IPS DF 6.9 (cell line): ENCODE measurements around the gene MARCHF3.
"Not testable (repeated sequence)": the region's sequence is repeated elsewhere in the genome, so short reads cannot be mapped to it uniquely, and the experiment has no call there.

ENCODE experiments used
- DNase-seq: peaks from one replicate; pipeline ENCODE4 v3.0.0-alpha.2; 2013; ENCODE audit warnings: low read depth, low spot score
- H3K27ac ChIP-seq: one replicate; pipeline ENCODE4 v1.5.1; 2013; ENCODE audit warnings: low read length, control low read depth
- H3K27me3 ChIP-seq: 2 replicates; pipeline ENCODE4 v1.6.1; 2013; ENCODE audit warnings: mild to moderate bottlenecking, low read length; ENCODE audit not compliant: control insufficient read depth, insufficient read depth
- H3K36me3 ChIP-seq: 2 replicates; pipeline ENCODE4 v1.6.1; 2013; ENCODE audit warnings: low read length; ENCODE audit not compliant: control insufficient read depth, insufficient read depth
- H3K4me1 ChIP-seq: 2 replicates; pipeline ENCODE4 v1.6.1; 2013; ENCODE audit warnings: low read length; ENCODE audit not compliant: control insufficient read depth, insufficient read depth
- H3K4me3 ChIP-seq: 2 replicates; pipeline ENCODE4 v1.5.1; 2013; ENCODE audit warnings: mild to moderate bottlenecking, low read length
- H3K9me3 ChIP-seq: 2 replicates; pipeline ENCODE4 v1.6.1; 2013; ENCODE audit warnings: low read length, inconsistent platforms; ENCODE audit not compliant: control insufficient read depth, insufficient read depth
- WGBS: extraction: QIAGEN DNeasy Blood & Tissue Kit; methylation state at CpG from one replicate; pipeline ENCODE4 v1.1.7; 2013; ENCODE audit warnings: mixed read lengths, missing lambda C conversion rate; ENCODE audit not compliant: insufficient read length, insufficient coverage; 5-methylcytosine and 5-hydroxymethylcytosine counted together

Gene MARCHF3

GRCh38 chr5:126864042-126864688, 166.2 kb downstream of the MARCHF3 start:
- no peak overlapping the region for H3K4me3 ChIP-seq
- H3K36me3 ChIP-seq = no peaks in the 10 kb centered on the region
- H3K9me3 ChIP-seq = no peaks in the 10 kb centered on the region
- no CpG with 5 or more reads among the region's 22 CpGs for WGBS
- H3K27ac ChIP-seq = no peak overlapping the region
- H3K4me1 ChIP-seq = no peaks in the 10 kb centered on the region
- H3K27me3 ChIP-seq = no peaks in the 10 kb centered on the region
- no peak for DNase-seq

DNA sequence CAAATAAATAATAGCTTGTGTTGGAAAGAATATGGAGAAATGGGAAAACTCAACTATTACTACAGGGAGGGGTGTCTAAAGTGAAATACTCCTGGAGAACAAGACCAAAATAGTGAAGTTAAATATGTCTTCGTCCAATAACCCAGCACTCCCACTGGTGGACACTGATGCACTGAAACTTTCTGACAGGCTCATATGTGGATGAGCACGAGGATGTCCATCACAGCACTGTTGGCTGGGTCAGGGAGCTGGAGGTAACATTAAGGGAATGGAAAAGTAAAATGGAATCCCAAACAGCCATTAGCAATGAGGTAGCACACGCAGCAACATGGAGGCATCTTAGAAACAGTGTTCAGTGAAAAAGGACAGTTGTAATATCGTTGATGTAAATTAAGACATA, 167.0 kb downstream of the MARCHF3 start:
- no peak for DNase-seq
- Histone ChIP-seq H3K27me3 (no peaks in the 10 kb centered on the region), H3K4me1 (no peaks in the 10 kb centered on the region), H3K36me3 (no peaks in the 10 kb centered on the region), H3K9me3 (no peaks in the 10 kb centered on the region), H3K27ac (no peak overlapping the region), H3K4me3 (no peak overlapping the region)
- no CpG with 5 or more reads among the region's 4 CpGs for WGBS

DNA sequence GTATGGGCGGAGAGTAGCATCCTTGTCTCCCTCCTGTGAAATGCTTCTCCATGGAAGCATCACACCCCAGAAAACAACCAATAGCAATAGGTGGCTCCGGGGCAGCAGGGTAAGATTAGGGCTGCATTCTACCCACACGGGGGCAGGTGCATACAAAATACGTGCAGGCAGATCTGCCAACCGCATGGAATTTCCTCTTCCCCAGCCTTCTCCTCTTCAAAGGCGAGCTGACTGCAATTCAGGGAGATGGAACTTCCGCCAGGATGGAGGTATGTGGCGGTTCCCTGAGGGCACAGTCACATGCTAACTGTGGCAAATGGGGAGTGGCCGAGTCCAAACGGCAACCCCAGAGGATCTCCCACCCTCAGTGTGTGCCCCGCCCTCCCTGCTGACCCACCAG, 171.9 kb downstream of the MARCHF3 start:
- no CpG with 5 or more reads among the region's 11 CpGs for WGBS
- DNase-seq = peak; percentile 41

DNA sequence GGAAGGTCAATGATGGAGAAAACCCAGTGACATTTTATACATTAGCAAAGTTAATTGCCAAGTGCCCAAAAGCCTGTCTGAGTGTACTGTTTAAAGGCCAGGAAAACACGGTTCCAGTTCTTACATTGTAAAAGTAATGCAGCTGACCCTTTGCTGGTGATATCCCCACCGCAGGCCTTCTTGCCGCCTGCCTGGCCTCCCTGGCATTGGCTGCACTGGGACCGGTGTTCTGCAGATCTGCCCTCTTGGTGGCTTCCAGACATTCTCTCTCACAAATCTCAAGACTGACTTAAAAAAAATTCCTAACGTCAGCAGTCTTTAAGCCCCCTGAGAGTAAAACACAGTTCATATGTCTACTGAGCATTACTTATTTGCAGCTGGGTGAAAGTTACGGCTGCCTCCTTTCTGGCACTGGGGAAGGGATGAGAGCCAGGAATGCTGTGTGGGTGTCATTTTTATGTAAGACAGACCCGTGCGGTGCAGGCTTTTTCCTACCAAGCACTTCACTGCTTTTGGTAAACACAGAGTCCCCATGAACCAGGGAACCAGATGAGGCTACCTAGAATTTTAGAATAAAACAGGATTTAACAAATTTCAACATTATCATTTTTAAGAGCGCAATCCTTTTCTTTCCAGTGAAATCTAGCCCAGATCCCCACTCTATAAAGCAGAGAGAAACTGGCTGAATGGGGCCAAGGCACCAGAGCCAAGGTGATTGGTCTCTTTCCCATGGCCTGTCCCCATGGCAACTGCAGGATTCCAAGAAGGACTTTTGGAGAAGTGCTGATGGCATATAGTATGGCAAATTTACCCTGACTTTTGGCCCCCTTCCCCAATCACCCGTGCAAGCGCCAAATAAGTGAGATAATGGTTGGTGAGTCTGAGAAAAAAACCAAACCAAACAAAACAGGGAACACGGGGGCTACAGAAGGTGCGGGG, 172.6 kb downstream of the MARCHF3 start:
- DNase-seq = no peak
- no peaks in the 10 kb centered on the region for H3K27me3 ChIP-seq
- no peak overlapping the region for H3K4me3 ChIP-seq
- no peaks in the 10 kb centered on the region for H3K9me3 ChIP-seq
- peaks cover 4% of the 10 kb centered on the region; the same call in 1 of the 2 replicates for H3K4me1 ChIP-seq
- no peak overlapping the region for H3K27ac ChIP-seq
- no CpG with 5 or more reads among the region's 13 CpGs for WGBS
- H3K36me3 ChIP-seq = no peaks in the 10 kb centered on the region; the same call in 1 of the 2 replicates

More for the DNA sequence above, 171.9 kb downstream of the MARCHF3 start:
- Histone ChIP-seq H3K27ac (no peak overlapping the region), H3K27me3 (no peaks in the 10 kb centered on the region), H3K36me3 (no peaks in the 10 kb centered on the region; the same call in 1 of the 2 replicates), H3K4me1 (peaks cover 4% of the 10 kb centered on the region; the same call in 1 of the 2 replicates), H3K4me3 (no peak overlapping the region), H3K9me3 (no peaks in the 10 kb centered on the region)

DNA sequence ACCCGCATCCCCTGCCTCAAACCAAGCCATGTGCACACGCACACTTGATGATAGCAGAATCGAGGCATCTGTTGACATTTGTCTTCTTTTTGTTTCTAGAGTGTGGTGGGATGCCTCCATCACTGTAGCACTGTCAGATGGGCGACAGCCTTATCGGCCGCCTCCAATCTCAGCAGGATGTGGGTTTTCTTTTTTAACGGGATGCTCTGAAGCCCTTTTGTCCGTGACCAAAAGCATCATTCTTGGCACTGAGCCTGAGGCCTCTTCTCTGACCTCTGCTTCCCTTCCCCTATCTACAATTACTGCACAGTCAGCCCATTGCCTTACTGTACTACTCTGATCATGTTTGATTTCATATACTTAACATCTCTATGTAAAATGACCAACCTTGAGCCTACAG, 175.1 kb downstream of the MARCHF3 start:
- no CpG with 5 or more reads among the region's 8 CpGs for WGBS
- Histone ChIP-seq H3K27ac (no peak overlapping the region), H3K4me1 (peaks cover 10% of the 10 kb centered on the region; the same call in 1 of the 2 replicates), H3K27me3 (no peaks in the 10 kb centered on the region), H3K36me3 (no peaks in the 10 kb centered on the region; the same call in 1 of the 2 replicates), H3K9me3 (no peaks in the 10 kb centered on the region), H3K4me3 (no peak overlapping the region)
- DNase-seq = no peak

DNA sequence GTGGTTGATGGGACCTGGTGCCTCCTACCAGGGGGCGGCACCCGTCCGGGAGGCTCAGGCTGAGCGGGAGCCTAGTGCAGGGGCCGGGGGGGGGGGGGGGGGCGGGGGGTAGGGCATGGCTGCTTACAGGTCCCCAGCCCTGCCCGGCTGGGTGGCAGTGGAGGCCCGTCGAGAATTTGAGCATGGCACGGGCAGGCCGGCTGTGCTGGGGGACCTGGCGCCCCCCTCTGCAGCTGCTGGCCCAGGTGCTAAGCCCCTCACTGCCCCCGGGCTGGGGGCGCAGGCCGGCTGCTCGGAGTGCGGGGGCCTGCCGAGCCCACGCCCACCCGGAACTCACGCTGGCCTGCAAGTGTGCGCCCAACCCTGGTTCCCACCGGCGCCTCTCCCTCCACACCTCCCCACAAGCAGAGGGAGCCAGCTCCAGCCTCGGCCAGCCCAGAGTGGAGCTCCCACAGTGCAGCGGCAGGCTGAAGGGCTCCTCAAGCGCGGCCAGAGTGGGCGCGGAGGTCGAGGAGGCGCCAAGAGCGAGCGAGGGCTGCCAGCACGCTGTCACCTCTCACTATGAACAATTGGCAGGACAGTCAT, 175.7 kb downstream of the MARCHF3 start:
- no peak overlapping the region for H3K4me3 ChIP-seq
- no peaks in the 10 kb centered on the region for H3K27me3 ChIP-seq
- no CpG with 5 or more reads among the region's 35 CpGs for WGBS
- no peaks in the 10 kb centered on the region for H3K9me3 ChIP-seq
- no peaks in the 10 kb centered on the region; the same call in 1 of the 2 replicates for H3K36me3 ChIP-seq
- no peak overlapping the region for H3K27ac ChIP-seq
- DNase-seq = no peak
- H3K4me1 ChIP-seq = peaks cover 10% of the 10 kb centered on the region; the same call in 1 of the 2 replicates

GRCh38 chr5:126853541-126854307, 176.6 kb downstream of the MARCHF3 start:
- not testable (repeated sequence) for H3K9me3 ChIP-seq, H3K36me3 ChIP-seq, H3K4me3 ChIP-seq, DNase-seq, H3K4me1 ChIP-seq, H3K27ac ChIP-seq, H3K27me3 ChIP-seq
- no CpG with 5 or more reads among the region's 27 CpGs for WGBS

- peaks cover 6% of the 10 kb centered on the region; the same call in 1 of the 2 replicates for H3K4me1 ChIP-seq
- no peak overlapping the region for H3K4me3 ChIP-seq
- H3K27ac ChIP-seq = no peak overlapping the region
- no peaks in the 10 kb centered on the region; the same call in 1 of the 2 replicates for H3K36me3 ChIP-seq
- DNase-seq = no peak
- H3K9me3 ChIP-seq = no peaks in the 10 kb centered on the region
- no peaks in the 10 kb centered on the region for H3K27me3 ChIP-seq
- WGBS = no CpG with 5 or more reads among the region's 7 CpGs
These were observed 177.5 kb downstream of the MARCHF3 start for GRCh38 chr5:126852841-126853271.

GRCh38 chr5:126852091-126852571, 178.2 kb downstream of the MARCHF3 start:
- H3K9me3 ChIP-seq = no peaks in the 10 kb centered on the region
- H3K4me3 ChIP-seq = no peak overlapping the region
- no peak for DNase-seq
- H3K27me3 ChIP-seq = no peaks in the 10 kb centered on the region
- H3K36me3 ChIP-seq = no peaks in the 10 kb centered on the region; the same call in 1 of the 2 replicates
- peaks cover 7% of the 10 kb centered on the region; the same call in 1 of the 2 replicates for H3K4me1 ChIP-seq
- WGBS = no CpG with 5 or more reads among the region's 4 CpGs
- no peak overlapping the region for H3K27ac ChIP-seq
